IPS-20b (cell line): ENCODE data around the gene STX18.

ENCODE experiments used
- H3K27ac ChIP-seq: one replicate; pipeline ENCODE4 v1.5.1; 2013; ENCODE audit warnings: low read length
- H3K27me3 ChIP-seq: 2 replicates; pipeline ENCODE4 v1.6.1; 2013; ENCODE audit warnings: mild to moderate bottlenecking, low read length, inconsistent platforms; ENCODE audit not compliant: insufficient read depth
- H3K36me3 ChIP-seq: 2 replicates; pipeline ENCODE4 v1.6.1; 2013; ENCODE audit warnings: low read depth, mild to moderate bottlenecking, inconsistent platforms, low read length, moderate library complexity; ENCODE audit not compliant: insufficient read depth
- H3K4me1 ChIP-seq: 2 replicates; pipeline ENCODE4 v1.6.1; 2013; ENCODE audit warnings: mild to moderate bottlenecking, control low read depth, inconsistent platforms, low read length, moderate library complexity; ENCODE audit not compliant: insufficient read depth
- H3K4me3 ChIP-seq: 2 replicates; pipeline ENCODE4 v1.5.1; 2013; ENCODE audit warnings: mild to moderate bottlenecking, low read length, inconsistent platforms
- H3K9ac ChIP-seq: 2 replicates; pipeline ENCODE4 v1.6.1; 2013; ENCODE audit warnings: low read depth, mild to moderate bottlenecking, inconsistent platforms, low read length, moderate library complexity
- H3K9me3 ChIP-seq: 2 replicates; pipeline ENCODE4 v1.6.1; 2013; ENCODE audit warnings: mild to moderate bottlenecking, low read depth, low read length, inconsistent platforms; ENCODE audit not compliant: insufficient read depth

STX18 gene

DNA sequence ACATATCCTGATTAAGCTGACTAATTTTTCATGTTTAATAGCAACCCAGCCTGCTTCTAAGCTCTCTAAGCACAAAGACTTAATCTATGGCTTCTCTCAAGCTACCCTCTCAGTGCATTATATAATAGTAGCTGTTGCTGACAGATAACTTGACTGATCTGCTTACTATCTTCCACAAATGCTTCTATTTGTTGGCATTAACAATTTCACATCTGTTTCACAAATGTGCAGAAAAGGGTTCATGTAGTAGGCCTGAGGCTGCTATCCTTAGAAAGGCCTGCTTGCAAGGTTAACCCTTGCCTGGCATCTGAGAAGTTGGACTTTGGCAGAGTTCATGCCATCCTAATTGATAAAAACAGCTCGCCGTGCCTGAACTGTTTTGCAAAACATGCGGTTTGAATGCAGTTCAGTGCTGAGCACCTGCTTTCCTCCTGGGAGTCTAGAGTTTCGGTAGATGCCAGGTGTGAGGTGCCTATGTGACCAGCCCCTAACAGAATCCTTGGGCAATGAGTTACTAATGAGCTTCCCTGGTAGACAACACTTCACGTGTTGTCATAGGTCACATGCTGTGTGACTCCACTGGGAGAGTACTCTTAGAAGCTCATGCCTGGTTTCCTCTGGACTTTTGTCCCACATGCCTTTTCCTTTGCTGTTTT, 86.5 kb downstream of the STX18 start:
- Histone ChIP-seq H3K36me3 (peaks cover 26% of the 10 kb centered on the region), H3K9me3 (no peaks in the 10 kb centered on the region), H3K9ac (no peak overlapping the region), H3K27ac (no peak overlapping the region), H3K27me3 (no peaks in the 10 kb centered on the region), H3K4me3 (no peak overlapping the region), H3K4me1 (peaks cover 34% of the 10 kb centered on the region)

- H3K4me1 ChIP-seq = no peaks in the 10 kb centered on the region
- no peaks in the 10 kb centered on the region for H3K27me3 ChIP-seq
- H3K4me3 ChIP-seq = no peak overlapping the region
- H3K9ac ChIP-seq = no peak overlapping the region
- no peaks in the 10 kb centered on the region for H3K36me3 ChIP-seq
- no peaks in the 10 kb centered on the region for H3K9me3 ChIP-seq
- no peak overlapping the region for H3K27ac ChIP-seq
Observed at GRCh38 chr4:4446434-4446833, 95.4 kb downstream of the STX18 start.

GRCh38 chr4:4443821-4444220, 98.0 kb downstream of the STX18 start:
- no peak overlapping the region for H3K27ac ChIP-seq
- H3K9me3 ChIP-seq = no peaks in the 10 kb centered on the region
- no peaks in the 10 kb centered on the region for H3K4me1 ChIP-seq
- no peak overlapping the region for H3K9ac ChIP-seq
- H3K36me3 ChIP-seq = no peaks in the 10 kb centered on the region
- no peaks in the 10 kb centered on the region for H3K27me3 ChIP-seq
- no peak overlapping the region for H3K4me3 ChIP-seq

DNA sequence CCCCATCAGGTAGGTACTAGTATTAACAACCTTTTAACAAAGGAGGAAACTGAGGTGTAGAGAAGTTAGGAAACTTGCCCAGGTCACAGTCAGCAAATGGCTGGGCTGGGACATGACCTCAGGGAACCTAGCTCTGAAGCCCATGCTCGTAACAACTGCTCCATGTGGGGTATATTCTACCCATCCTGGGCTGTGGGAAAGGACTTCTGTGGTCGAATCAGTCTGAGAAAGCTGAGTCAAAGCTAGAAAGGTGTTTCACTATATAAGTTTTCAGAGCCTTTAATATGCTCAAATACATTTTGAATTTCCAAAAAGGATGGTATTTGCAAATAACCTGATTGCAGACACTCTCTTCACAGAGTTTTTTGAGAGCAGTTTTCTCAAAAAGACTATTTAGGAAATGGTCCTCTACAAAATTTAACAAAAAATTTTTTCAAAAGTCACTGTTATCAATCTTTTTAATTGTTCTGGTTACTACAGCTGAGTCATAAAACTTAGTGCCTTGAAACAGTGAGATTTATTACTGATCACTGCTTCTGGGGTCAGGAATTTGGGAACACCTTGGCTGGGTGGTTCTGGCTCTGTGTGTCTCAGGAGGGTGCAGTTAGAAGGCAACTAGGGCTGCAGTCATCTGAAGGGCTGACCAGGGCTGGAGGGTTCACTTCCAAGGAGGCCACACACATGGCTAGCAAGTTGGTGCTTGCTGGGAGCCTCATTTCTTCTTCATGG, 101.4 kb downstream of the STX18 start:
- Histone ChIP-seq H3K27me3 (no peaks in the 10 kb centered on the region), H3K9me3 (no peaks in the 10 kb centered on the region), H3K36me3 (no peaks in the 10 kb centered on the region; the same call in 1 of the 2 replicates), H3K9ac (no peak overlapping the region), H3K27ac (no peak overlapping the region), H3K4me3 (no peak overlapping the region), H3K4me1 (no peaks in the 10 kb centered on the region)

DNA sequence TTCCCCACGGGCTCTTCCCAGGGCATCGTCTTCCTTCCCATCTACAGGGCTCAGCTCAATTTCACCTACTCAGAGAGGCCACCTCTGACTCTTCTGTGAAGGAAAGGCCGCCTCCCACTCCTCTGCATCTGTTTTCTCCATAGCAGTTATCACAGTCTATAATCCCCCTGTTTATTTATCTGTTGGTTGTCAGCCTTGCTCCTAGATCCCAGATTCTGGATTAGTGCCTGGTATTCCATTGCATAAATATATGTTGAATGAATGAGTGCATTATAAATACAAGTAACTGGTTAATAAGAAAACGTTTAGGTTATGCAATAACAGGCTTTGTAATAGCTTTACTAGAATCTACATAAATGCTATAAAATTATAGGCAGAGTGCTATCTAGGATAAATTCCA, 102.1 kb downstream of the STX18 start:
- Histone ChIP-seq H3K27me3 (no peaks in the 10 kb centered on the region), H3K36me3 (no peaks in the 10 kb centered on the region; the same call in 1 of the 2 replicates), H3K9ac (no peak overlapping the region), H3K4me3 (no peak overlapping the region), H3K4me1 (no peaks in the 10 kb centered on the region), H3K9me3 (no peaks in the 10 kb centered on the region), H3K27ac (no peak overlapping the region)

DNA sequence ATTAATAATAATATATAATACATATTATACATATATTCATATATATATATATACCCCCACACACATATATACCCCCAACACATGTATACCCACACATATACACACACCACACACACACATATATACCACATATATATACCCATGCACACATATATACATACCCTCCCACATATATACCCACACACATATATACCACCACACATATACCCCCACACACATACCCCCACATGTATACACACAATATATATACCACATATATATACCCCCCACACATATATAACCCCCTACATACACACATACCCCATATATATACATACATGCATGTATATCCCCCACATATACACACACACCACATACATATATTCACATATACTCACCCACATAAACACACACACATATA, 103.0 kb downstream of the STX18 start:
- no peaks in the 10 kb centered on the region for H3K4me1 ChIP-seq
- no peaks in the 10 kb centered on the region for H3K9me3 ChIP-seq
- H3K9ac ChIP-seq = no peak overlapping the region
- no peak overlapping the region for H3K27ac ChIP-seq
- no peak overlapping the region for H3K4me3 ChIP-seq
- no peaks in the 10 kb centered on the region for H3K27me3 ChIP-seq
- H3K36me3 ChIP-seq = no peaks in the 10 kb centered on the region; the same call in 1 of the 2 replicates

GRCh38 chr4:4437798-4438470, 103.9 kb downstream of the STX18 start:
- Histone ChIP-seq H3K4me1 (no peaks in the 10 kb centered on the region), H3K27me3 (no peaks in the 10 kb centered on the region), H3K27ac (no peak overlapping the region), H3K36me3 (no peaks in the 10 kb centered on the region; the same call in 1 of the 2 replicates), H3K9me3 (no peaks in the 10 kb centered on the region), H3K4me3 (no peak overlapping the region), H3K9ac (no peak overlapping the region)

DNA sequence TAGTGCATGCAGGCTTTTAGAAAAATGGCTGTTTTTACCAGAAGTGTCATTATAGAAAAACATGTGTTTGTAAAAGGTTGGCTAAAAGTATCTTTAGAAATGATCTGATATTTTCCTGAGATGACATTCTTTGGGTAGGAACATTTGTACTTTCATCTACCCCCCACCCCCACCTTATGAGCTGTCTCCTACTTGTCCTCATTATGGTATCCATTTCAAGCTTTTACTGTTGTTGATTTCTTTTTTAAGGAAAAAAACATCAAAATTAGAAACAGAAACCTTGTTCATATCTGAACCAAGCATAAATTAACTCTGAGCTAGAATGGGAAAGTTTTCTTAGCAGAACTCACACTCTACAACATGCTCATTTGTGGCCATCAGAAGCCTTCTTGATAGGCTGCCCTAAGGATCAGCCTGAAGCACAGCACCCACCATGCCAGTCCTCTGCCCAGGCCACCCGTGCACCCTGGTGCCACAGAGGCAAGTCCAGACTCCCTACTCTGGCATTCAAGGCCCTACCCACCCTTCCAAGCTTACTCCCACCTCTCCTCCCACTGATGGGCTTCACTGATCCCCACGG, 105.5 kb downstream of the STX18 start:
- Histone ChIP-seq H3K9me3 (no peaks in the 10 kb centered on the region), H3K36me3 (no peaks in the 10 kb centered on the region; the same call in 1 of the 2 replicates), H3K4me1 (no peaks in the 10 kb centered on the region), H3K9ac (no peak overlapping the region), H3K27me3 (no peaks in the 10 kb centered on the region), H3K4me3 (no peak overlapping the region), H3K27ac (no peak overlapping the region)

GRCh38 chr4:4433941-4434340, 107.9 kb downstream of the STX18 start:
- no peaks in the 10 kb centered on the region; the same call in 1 of the 2 replicates for H3K36me3 ChIP-seq
- peaks cover 5% of the 10 kb centered on the region; the same call in 1 of the 2 replicates for H3K27me3 ChIP-seq
- no peaks in the 10 kb centered on the region for H3K9me3 ChIP-seq
- H3K4me3 ChIP-seq = no peak overlapping the region
- H3K4me1 ChIP-seq = 0 out of 2 replicates have a peak, but pooled peaks cover 3% of the 10 kb centered on the region
- no peak overlapping the region for H3K9ac ChIP-seq
- no peak overlapping the region for H3K27ac ChIP-seq

DNA sequence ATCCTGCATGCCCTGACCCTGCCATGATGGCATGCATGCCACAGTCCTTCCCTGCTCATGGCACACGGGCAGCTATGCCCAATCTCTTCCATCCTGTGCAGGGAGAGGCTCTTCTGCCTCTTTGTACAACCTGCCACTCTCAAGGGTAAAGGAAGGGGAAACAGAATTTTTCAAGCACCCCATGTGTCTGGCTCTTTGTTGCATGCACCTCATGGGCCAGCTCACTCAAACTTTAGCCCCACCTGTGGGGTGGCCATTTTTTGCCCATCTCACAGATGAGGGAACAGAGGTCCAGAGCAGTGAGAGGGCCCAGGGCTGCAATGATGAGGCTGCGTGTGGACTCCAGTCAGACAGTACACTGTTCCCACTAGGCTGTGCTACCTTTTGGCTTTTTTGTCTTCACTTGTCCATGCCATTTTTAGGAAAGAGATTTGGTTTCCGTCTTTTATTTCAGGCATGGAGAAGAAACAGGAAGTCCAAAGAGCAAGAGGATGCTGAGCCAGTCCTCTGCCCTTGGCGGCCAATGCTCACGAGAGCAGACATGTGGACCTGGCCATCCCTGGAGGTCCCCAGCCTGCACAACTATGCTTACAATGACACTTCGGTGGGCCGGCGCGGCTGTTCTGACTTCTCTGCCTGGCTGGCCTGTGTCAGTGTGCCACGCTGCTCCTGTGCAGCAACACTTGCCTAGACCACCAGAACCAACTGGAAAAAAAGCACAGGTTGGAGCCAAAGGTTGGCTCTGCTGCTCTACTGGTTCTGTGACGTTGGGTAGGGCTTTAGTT, 109.3 kb downstream of the STX18 start:
- peaks cover 11% of the 10 kb centered on the region for H3K4me1 ChIP-seq
- no peaks in the 10 kb centered on the region; the same call in 1 of the 2 replicates for H3K36me3 ChIP-seq
- no peak overlapping the region for H3K27ac ChIP-seq
- no peak overlapping the region for H3K9ac ChIP-seq
- H3K27me3 ChIP-seq = peaks cover 5% of the 10 kb centered on the region; the same call in 1 of the 2 replicates
- no peak overlapping the region for H3K4me3 ChIP-seq
- no peaks in the 10 kb centered on the region for H3K9me3 ChIP-seq
